GM21360 (cell line): Measurements from ENCODE around the gene SLC39A11.
"Not testable (repeated sequence)": the region's sequence is repeated elsewhere in the genome, so short reads cannot be mapped to it uniquely, and the experiment has no call there.

Experiments
- ATAC-seq: cut with Tn5 transposase; IDR thresholded peaks from one replicate; pipeline ENCODE4 v1.9.1; 2021; ENCODE audit warnings: mild to moderate bottlenecking, moderate library complexity; ENCODE audit not compliant: unreplicated experiment

SLC39A11 gene

GRCh38 chr17:72765368-72766153 is 326.9 kb downstream of the SLC39A11 start:
- no peak for ATAC-seq

- no peak for ATAC-seq
These were observed 327.9 kb downstream of the SLC39A11 start for GRCh38 chr17:72764632-72765041.

DNA sequence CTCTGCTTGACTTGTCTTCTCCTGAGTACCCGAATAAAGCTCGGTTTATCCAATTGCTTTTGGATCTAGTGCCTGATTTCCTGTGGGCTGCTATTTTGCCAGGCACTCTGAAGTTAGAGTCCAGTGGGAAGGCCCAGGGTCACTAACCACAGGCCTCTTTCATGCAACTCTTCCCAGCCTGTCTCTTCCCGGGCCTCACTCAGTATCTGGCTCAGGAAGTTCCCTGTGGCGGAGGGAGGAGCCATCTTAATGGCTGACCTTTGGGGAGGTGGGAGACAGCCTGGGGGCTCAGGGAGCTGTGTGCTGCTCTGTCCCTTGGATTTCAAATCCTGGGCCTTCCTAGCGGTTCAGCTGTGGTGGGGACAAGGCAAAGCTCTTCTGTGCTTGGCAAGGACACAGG is 328.5 kb downstream of the SLC39A11 start:
- no peak for ATAC-seq

GRCh38 chr17:72761893-72762575 is 330.5 kb downstream of the SLC39A11 start:
- not testable (repeated sequence) for ATAC-seq

- ATAC-seq, result no peak
These were observed 331.1 kb downstream of the SLC39A11 start for GRCh38 chr17:72761431-72761830.

GRCh38 chr17:72760368-72760767 is 332.1 kb downstream of the SLC39A11 start:
- ATAC-seq, result no peak

- ATAC-seq, result no peak
These were observed 333.2 kb downstream of the SLC39A11 start for GRCh38 chr17:72759301-72759700.

DNA sequence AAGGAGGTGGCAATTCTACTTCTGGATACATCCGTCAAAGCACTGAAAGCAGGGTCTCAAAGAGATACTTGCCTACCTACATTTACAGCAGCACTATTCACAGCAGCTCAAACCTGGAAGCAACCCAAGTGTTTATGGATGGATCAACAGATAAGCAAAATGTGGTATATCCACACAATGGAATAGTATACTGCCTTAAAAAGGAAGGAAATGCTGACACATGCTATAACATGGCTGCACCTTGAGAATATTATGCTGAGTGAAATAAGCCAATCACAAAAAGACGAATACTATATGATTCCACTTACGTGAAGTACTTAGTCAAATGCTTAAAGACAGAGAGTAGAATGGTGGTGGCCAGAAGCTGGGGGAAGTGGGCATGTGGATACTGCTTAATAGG is 336.2 kb downstream of the SLC39A11 start:
- ATAC-seq, result no peak

DNA sequence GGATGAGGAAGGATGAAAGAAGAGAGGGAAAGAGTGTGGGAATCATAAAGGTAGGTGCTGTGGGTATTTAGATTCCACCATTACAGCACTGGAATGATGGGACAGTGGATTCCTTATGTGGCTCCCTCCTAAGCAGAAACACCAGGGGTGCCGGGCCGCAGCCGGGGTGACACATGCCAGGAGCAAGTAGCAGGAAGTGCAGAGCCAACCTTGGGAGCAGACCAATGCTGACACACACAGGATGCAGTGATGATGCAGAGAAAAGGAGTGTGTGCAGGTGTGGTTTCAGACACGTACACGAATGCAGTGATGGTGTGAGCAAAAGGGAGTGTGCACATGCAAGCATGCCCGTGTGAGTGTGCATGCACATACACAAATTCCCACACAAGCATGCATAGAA is 338.0 kb downstream of the SLC39A11 start:
- ATAC-seq, result no peak

- ATAC-seq, result no peak
These were observed 340.7 kb downstream of the SLC39A11 start for GRCh38 chr17:72751746-72752145.

- no peak for ATAC-seq
These were observed 343.3 kb downstream of the SLC39A11 start for GRCh38 chr17:72749119-72749572.

GRCh38 chr17:72747501-72747900 is 345.0 kb downstream of the SLC39A11 start:
- ATAC-seq, result no peak

- ATAC-seq, result no peak
These were observed 347.2 kb downstream of the SLC39A11 start for GRCh38 chr17:72745241-72745640.

GRCh38 chr17:72743037-72743467 is 349.4 kb downstream of the SLC39A11 start:
- no peak for ATAC-seq

GRCh38 chr17:72737151-72737690 is 355.3 kb downstream of the SLC39A11 start:
- no peak for ATAC-seq

DNA sequence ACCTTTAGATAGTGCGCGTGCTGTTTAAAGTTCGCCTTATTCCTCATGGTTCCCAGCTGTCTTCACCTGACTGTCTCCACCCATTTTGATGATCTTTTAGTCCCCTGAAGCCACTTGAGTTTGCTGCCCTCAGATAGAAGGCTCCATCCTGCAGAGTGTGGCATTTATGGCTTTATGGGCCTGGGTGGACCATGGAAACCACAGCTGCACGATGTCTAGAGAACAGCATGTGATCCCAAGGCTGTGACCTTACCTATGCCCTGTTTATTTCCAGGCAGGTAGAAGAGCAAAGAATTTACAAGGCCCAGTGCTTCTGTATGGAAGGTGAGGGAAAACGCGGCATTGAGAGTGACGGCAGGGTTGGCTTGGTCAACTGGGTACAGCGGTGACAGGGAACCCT is 356.9 kb downstream of the SLC39A11 start:
- ATAC-seq, result no peak

GRCh38 chr17:72735048-72735447 is 357.4 kb downstream of the SLC39A11 start:
- no peak for ATAC-seq

- ATAC-seq, result no peak
These were observed 357.9 kb downstream of the SLC39A11 start for GRCh38 chr17:72734613-72735012.

DNA sequence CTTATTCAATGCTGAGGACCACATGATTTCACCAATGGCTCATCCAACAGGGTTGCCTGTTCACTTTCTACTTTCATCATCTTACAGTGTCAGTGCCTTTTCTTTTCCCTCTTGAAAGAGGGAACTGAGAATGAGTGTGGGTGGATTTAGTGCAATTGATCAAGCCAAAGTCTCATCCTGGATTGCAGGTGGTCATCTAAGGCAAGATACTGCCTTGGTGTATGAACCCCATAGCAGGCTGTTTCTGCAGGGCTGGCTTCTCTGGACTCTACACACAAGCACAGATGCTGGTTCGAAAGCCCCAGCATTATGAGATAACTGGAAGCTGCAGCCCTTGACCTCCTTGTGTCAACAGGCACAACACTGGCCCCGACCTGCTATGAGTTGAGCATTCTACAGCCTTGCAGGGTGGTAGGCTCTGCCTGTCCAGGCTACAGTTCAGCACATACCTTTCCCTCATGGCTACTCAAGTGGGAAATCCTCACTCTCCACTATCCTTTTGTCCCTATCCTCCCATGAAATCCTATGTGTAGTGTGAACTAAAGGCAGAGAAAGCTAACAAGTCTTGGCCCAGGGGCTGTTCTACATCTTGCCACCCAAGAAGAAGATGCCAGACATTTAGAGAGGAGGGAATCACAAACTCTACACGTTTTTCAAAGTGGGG is 358.7 kb downstream of the SLC39A11 start:
- ATAC-seq, result no peak

- no peak for ATAC-seq
These were observed 359.4 kb downstream of the SLC39A11 start for GRCh38 chr17:72732893-72733618.

DNA sequence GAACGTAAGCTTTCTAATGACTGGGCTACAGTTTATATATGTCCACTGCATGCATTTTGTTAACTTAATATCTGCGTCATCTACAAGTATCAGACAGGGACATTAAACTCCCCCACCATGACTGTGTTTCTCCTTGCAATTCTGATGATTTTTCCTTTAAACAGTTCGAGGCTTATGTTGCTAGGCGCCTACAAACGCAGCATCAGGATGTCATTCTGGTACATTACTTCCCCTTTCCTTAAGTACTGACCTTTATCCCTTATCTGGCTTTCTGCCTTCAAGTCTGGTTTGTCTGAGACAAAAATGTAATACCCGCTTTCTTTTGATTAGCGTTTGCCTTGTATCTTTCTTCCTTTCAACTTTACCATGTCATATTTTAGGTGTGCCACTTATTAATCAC is 362.4 kb downstream of the SLC39A11 start:
- ATAC-seq, result no peak
